ENCODE results near the gene ZC3H4.

The ZC3H4 gene

GRCh38 chr19:47095476-47096099, 18.0 kb downstream of the ZC3H4 start:
- TF ChIP-seq MAX (IDR thresholded peaks at IDR 0.05; ENCODE audit: low read depth, low read length) = peak; percentile 72
- TF ChIP-seq POLR2A (IDR thresholded peaks at IDR 0.05; ENCODE audit: extremely low read depth, insufficient read length) = no peak
- TF ChIP-seq MYC (IDR thresholded peaks at IDR 0.05; ENCODE audit: low read depth, low read length) = peak; percentile 86
- no peak for TF ChIP-seq CTCF (IDR thresholded peaks at IDR 0.05; ENCODE audit: low read depth, low read length)
- peak; percentile 76 for DNase-seq (ENCODE audit: low read depth)
- no peak overlapping the region for H3K4me3 ChIP-seq (ENCODE audit: low read depth, low read length)

- H3K4me3 ChIP-seq (ENCODE audit: low read depth, low read length) = no peak overlapping the region
- DNase-seq (ENCODE audit: low read depth) = peak; percentile 78
- 0 out of 2 replicates have a peak, but pooled peaks have one; percentile 40 for TF ChIP-seq MYC (IDR thresholded peaks at IDR 0.05; ENCODE audit: low read depth, low read length)
- peak; percentile 34; the same call in 1 of the 2 replicates for TF ChIP-seq MAX (IDR thresholded peaks at IDR 0.05; ENCODE audit: low read depth, low read length)
- peak; percentile 35 for TF ChIP-seq POLR2A (IDR thresholded peaks at IDR 0.05; ENCODE audit: extremely low read depth, insufficient read length)
- no peak for TF ChIP-seq CTCF (IDR thresholded peaks at IDR 0.05; ENCODE audit: low read depth, low read length)
These were observed 18.8 kb downstream of the ZC3H4 start for GRCh38 chr19:47094557-47095475.

- no peak overlapping the region for H3K4me3 ChIP-seq (ENCODE audit: low read depth, low read length)
- TF ChIP-seq MAX (IDR thresholded peaks at IDR 0.05; ENCODE audit: low read depth, low read length) = peak; percentile 27; the same call in 1 of the 2 replicates
- no peak for TF ChIP-seq CTCF (IDR thresholded peaks at IDR 0.05; ENCODE audit: low read depth, low read length)
- no peak for TF ChIP-seq MYC (IDR thresholded peaks at IDR 0.05; ENCODE audit: low read depth, low read length)
- TF ChIP-seq POLR2A (IDR thresholded peaks at IDR 0.05; ENCODE audit: extremely low read depth, insufficient read length) = no peak
- DNase-seq (ENCODE audit: low read depth) = no peak
These were observed 19.7 kb downstream of the ZC3H4 start for GRCh38 chr19:47093841-47094240.

- TF ChIP-seq MYC (IDR thresholded peaks at IDR 0.05; ENCODE audit: low read depth, low read length) (no peak), CTCF (IDR thresholded peaks at IDR 0.05; ENCODE audit: low read depth, low read length) (no peak), POLR2A (IDR thresholded peaks at IDR 0.05; ENCODE audit: extremely low read depth, insufficient read length) (no peak), MAX (IDR thresholded peaks at IDR 0.05; ENCODE audit: low read depth, low read length) (no peak)
- no peak overlapping the region for H3K4me3 ChIP-seq (ENCODE audit: low read depth, low read length)
- no peak for DNase-seq (ENCODE audit: low read depth)
These were observed 20.3 kb downstream of the ZC3H4 start for GRCh38 chr19:47093254-47093653.

GRCh38 chr19:47089767-47090350, 23.7 kb downstream of the ZC3H4 start:
- no peak overlapping the region for H3K4me3 ChIP-seq (ENCODE audit: low read depth, low read length)
- DNase-seq (ENCODE audit: low read depth) = no peak
- TF ChIP-seq MAX (IDR thresholded peaks at IDR 0.05; ENCODE audit: low read depth, low read length) (no peak), MYC (IDR thresholded peaks at IDR 0.05; ENCODE audit: low read depth, low read length) (no peak), POLR2A (IDR thresholded peaks at IDR 0.05; ENCODE audit: extremely low read depth, insufficient read length) (no peak), CTCF (IDR thresholded peaks at IDR 0.05; ENCODE audit: low read depth, low read length) (no peak)

Measured in NB4 (cell line).